Right atrium auricular region (tissue), 2 donors: ENCODE measurements around the gene HINT3. TPM values are rescaled to one million over a fixed set of nuclear protein-coding genes. Genes with fewer than 3 reads are reported as not detected.
A peak's percentile ranks its signal among the peaks of the same experiment; 100 is the strongest.

Experiments
- DNase-seq: peaks from one replicate; pipeline ENCODE4 v3.0.0-alpha.2; 2019; ENCODE audit warnings: low spot score
- H3K27ac ChIP-seq, 2 donors: fragments of 200-600 bp; sonication (generic); 1 replicate in 1 of 2; 2 replicates in 1 of 2; pipeline ENCODE4 v1.5.1; 2016 to 2019
- H3K27me3 ChIP-seq, 2 donors: fragments of 200-600 bp; sonication (generic); one replicate each; pipeline versions ENCODE4 v1.5.1 to v1.6.0; 2017 to 2019
- H3K36me3 ChIP-seq: fragments of 200-600 bp; sonication (generic); one replicate; pipeline ENCODE4 v1.5.1; 2016
- H3K4me1 ChIP-seq, 2 donors: fragments of 200-600 bp; sonication (generic); one replicate each; pipeline versions ENCODE4 v1.5.1 to v1.6.0; 2017 to 2019
- H3K4me3 ChIP-seq, 2 donors: fragments of 200-600 bp; sonication (generic); 1 replicate in 1 of 2; 2 replicates in 1 of 2; pipeline ENCODE4 v1.5.1; 2017 to 2019; ENCODE audit warnings: mild to moderate bottlenecking in 1 of 2, moderate library complexity in 1 of 2
- H3K9me3 ChIP-seq, 2 donors: fragments of 200-600 bp; sonication (generic); one replicate each; pipeline ENCODE4 v1.5.1; 2019
- CTCF ChIP-seq, 2 donors: fragments of 200-600 bp; sonication (generic); IDR thresholded peaks; one replicate each; pipeline ENCODE4 v1.5.1; 2019; ENCODE audit warnings: antibody characterized with exemption in 2 of 2
- total RNA-seq, 2 donors: library from RNA; depleted of rRNA; stranded (reverse); fragments of >200 nt; gene quantifications; one replicate each; pipeline ENCODE4 v1.1.0, GENCODE V29; 2016

HINT3 gene
- total RNA-seq, 2 donors from 2014 or later = 16.6 to 30.2 TPM

- H3K36me3 ChIP-seq = peaks cover 40% of the 10 kb centered on the region
- TF ChIP-seq CTCF (IDR thresholded peaks at IDR 0.05) = no peak
- H3K27ac ChIP-seq = peak overlapping the region in 1 of 2 donors; percentile 13
- DNase-seq = no peak
- H3K4me3 ChIP-seq = no peak overlapping the region
- H3K9me3 ChIP-seq = no peaks in the 10 kb centered on the region
- H3K27me3 ChIP-seq = no peaks in the 10 kb centered on the region
- peaks cover 0 to 19% of the 10 kb centered on the region in 2 donors for H3K4me1 ChIP-seq
Measured at GRCh38 chr6:125924169-125924568, 32.4 kb upstream of the HINT3 start.

GRCh38 chr6:125924697-125925358 is 31.7 kb upstream of the HINT3 start:
- no peak for DNase-seq
- Histone ChIP-seq H3K4me3 (no peak overlapping the region), H3K36me3 (peaks cover 40% of the 10 kb centered on the region), H3K4me1 (peaks cover 0 to 15% of the 10 kb centered on the region in 2 donors), H3K27ac (peak overlapping the region in 1 of 2 donors; percentile 38), H3K27me3 (no peaks in the 10 kb centered on the region), H3K9me3 (no peaks in the 10 kb centered on the region)
- no peak for TF ChIP-seq CTCF (IDR thresholded peaks at IDR 0.05)

GRCh38 chr6:125926711-125927110 is 29.9 kb upstream of the HINT3 start:
- Histone ChIP-seq H3K27me3 (no peaks in the 10 kb centered on the region), H3K36me3 (peaks cover 27% of the 10 kb centered on the region), H3K4me1 (peaks cover 0 to 15% of the 10 kb centered on the region in 2 donors), H3K4me3 (no peak overlapping the region), H3K27ac (no peak overlapping the region), H3K9me3 (no peaks in the 10 kb centered on the region)
- no peak for TF ChIP-seq CTCF (IDR thresholded peaks at IDR 0.05)
- no peak for DNase-seq

- H3K4me3 ChIP-seq = no peak overlapping the region
- peaks cover 0 to 15% of the 10 kb centered on the region in 2 donors for H3K4me1 ChIP-seq
- H3K27me3 ChIP-seq = no peaks in the 10 kb centered on the region
- no peak overlapping the region for H3K27ac ChIP-seq
- peaks cover 17% of the 10 kb centered on the region for H3K36me3 ChIP-seq
- H3K9me3 ChIP-seq = no peaks in the 10 kb centered on the region
- DNase-seq = no peak
- no peak for TF ChIP-seq CTCF (IDR thresholded peaks at IDR 0.05)
Measured at GRCh38 chr6:125927761-125928160, 28.8 kb upstream of the HINT3 start.

- DNase-seq = no peak
- no peaks in the 10 kb centered on the region for H3K9me3 ChIP-seq
- H3K27ac ChIP-seq = no peak overlapping the region
- peaks cover 8% of the 10 kb centered on the region for H3K36me3 ChIP-seq
- no peak overlapping the region for H3K4me3 ChIP-seq
- no peak for TF ChIP-seq CTCF (IDR thresholded peaks at IDR 0.05)
- peaks cover 0 to 3% of the 10 kb centered on the region in 2 donors for H3K4me1 ChIP-seq
- no peaks in the 10 kb centered on the region for H3K27me3 ChIP-seq
Measured at GRCh38 chr6:125930765-125931418, 25.7 kb upstream of the HINT3 start.
